NCI-H1092 (cell line): ENCODE data around the gene MYL11.
"Not testable (repeated sequence)": the region's sequence is repeated elsewhere in the genome, so short reads cannot be mapped to it uniquely, and the experiment has no call there.

Experiments
- DNase-seq: peaks from one replicate; lab custom pipeline; 2025; lab: John Stamatoyannopoulos, UW

Gene MYL11, protein sequence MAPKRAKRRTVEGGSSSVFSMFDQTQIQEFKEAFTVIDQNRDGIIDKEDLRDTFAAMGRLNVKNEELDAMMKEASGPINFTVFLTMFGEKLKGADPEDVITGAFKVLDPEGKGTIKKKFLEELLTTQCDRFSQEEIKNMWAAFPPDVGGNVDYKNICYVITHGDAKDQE

GRCh38 chr16:30374538-30374937 is at the start of gene MYL11:
Gene MYL11, plus strand, starts transcription at chr16:30374802. Its CDS starts 56 bp downstream, at chr16:30374858.
- no peak for DNase-seq

DNA sequence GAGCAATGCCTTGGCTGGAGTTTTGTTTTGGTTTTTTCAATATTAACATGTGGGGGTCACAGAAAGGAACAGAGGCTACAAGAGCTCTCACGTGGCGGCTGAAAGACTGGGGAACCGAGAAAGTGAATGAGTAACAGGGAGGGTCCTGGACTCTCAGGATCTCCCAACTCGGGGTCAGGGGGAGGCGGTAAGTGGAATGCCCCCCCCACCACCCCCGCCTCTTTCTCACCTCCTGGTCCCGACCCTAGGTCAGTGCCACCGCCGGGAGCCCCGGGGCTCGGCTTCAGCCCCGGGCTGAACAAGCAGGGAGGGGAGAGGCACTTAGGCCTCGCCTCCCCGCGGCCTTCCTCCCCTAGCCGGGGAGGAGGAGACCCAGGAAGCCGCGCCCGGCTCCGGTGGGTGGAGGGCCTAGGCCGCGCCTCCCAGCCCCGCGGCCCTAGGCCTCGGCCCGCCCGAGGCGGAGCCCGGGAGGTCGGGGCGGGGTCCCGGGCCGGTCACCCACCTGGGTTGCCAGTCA is 40.1 kb upstream of the MYL11 start:
- DNase-seq = peak; percentile 41

- peak; percentile 67 for DNase-seq
These were observed 39.5 kb upstream of the MYL11 start for GRCh38 chr16:30335028-30335597.

DNA sequence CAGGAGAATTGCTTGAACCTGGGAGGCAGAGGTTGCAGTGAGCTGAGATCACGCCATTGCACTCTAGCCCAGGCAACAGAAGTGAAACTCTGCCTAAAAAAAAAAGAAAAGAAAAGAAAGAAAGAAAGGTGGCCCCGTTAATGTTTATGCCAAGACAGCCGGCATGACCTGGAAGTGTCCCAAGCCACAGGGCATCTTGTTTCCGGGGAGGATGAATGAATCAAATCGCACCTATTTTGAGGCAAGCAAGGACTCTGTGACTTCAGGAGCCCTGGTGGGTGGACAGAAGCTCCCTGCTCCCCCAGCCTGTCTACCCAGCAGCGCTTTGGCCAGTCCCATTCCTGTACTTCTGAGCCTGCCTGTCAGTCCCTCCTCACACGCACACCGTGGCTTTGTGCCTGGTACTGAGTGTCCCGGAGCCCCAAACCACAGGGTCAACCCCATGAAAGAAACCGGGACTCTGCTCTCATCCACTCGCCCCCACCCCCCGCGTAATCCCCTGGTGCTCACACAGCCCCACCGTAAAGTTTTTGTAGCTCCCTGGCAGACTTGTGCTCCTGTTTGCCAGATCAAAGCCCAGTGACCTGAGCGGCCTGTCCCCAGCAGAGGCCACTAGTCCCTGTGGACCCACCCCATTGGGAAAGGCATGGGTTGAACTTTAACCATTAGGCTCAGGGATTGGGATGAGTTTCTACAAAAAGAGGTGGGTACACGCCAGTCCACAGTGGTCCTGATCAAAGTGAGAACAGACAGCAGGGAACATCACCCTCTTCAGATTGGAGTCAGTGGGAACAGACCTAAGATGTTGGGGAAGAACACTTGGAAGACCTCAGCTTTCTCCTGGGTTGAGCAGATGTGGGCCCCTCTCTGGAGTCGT is 38.8 kb upstream of the MYL11 start:
- no peak for DNase-seq

DNA sequence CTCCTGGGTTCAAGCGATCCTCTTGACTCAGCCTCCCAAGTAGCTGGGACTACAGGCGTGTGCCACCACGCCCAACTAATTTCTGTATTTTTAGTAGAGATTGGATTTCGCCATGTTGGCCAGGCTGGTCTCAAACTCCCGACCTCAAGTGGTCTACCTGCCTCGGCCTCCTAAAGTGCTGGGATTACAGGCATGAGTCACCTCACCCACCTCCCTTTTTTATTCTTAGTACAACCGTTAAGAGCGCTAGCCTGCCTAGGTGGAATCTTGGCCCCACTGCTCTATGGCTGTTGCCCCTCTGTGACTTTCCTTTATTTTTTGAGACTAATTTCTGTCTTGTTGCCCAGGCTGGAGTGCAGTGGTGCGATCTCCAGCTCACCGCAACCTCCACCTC is 36.6 kb upstream of the MYL11 start:
- not testable (repeated sequence) for DNase-seq

- not testable (repeated sequence) for DNase-seq
These were observed 35.9 kb upstream of the MYL11 start for GRCh38 chr16:30338715-30339114.

- no peak for DNase-seq
These were observed 34.0 kb upstream of the MYL11 start for GRCh38 chr16:30340621-30341020.

DNA sequence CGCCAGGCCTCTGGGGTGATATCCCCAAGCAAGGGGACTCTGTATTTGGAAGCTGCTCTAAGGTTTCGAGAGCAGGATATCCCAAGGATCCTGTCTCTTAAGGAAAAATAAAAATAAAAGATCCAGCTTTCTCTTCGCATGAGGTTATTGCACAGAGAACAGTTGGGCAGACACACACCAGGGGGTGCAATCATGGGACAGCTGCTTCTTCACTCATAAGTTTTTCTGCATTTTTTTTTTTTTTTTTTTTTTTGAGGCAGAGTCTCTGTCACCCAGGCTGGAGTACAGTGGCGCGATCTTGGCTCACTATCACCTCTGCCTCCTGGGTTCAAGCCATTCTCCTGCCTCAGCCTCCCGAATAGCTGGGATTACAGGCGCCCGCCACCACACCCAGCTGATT is 32.6 kb upstream of the MYL11 start:
- DNase-seq = not testable (repeated sequence)

- no peak for DNase-seq
These were observed 31.7 kb upstream of the MYL11 start for GRCh38 chr16:30342751-30343490.

- not testable (repeated sequence) for DNase-seq
These were observed 31.1 kb upstream of the MYL11 start for GRCh38 chr16:30343491-30343820.

DNA sequence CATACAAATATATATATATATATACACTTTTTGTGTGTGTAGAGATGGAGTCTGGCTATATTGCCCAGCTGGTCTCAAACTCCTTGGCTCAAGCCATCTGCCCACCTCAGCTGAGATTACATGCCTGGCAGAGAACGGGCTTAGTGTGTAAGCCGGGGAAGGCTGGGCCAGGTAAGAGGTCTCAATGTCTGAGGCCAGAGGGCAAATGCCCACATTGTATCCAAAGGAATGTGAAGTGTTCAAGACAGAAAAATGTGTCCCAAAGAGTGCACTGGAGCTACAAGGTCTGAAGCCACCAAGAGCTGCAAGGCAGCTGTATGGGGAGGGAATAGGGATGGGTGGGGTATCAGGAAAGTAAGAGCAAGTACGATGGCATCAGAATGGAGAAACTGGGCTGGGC is 28.3 kb upstream of the MYL11 start:
- no peak for DNase-seq

DNA sequence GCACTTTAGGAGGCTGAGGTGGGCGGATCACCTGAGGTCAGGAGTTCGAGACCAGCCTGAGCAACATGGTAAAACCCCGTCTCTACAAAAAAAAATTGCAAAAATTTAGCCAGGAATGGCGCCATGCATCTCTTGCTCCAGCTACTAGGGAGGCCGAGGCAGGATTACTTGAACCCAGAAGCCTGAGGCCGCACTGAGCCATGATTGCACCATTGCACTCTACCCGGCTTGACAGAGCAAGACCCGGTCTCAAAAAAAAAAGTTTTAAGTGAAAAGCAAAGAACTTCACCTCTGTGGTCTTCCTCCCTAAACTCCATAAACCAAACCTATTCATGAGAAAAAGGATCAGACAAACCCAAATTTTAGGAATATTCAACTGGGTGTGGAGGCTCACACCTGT is 26.5 kb upstream of the MYL11 start:
- no peak for DNase-seq

DNA sequence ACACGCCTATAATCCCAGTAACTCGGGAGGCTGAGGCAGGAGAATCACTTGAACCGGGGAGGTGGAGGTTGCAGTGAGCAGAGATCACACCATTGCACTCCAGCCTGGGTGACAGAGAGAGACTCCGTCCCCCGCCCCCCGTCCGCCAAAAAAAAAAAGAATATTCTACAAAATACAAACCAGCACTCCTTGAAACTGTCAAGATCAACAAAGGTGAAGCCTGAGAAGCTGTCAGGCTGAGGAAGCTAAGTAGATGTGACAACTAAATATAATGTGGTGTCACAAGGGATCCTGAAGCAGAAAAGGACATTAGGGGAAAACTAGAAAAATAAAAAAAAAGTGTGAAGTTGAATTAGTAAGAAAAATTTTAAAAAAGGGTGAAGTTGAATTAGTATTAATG is 25.7 kb upstream of the MYL11 start:
- DNase-seq = no peak

GRCh38 chr16:30349675-30350074 is 24.9 kb upstream of the MYL11 start:
- no peak for DNase-seq

DNA sequence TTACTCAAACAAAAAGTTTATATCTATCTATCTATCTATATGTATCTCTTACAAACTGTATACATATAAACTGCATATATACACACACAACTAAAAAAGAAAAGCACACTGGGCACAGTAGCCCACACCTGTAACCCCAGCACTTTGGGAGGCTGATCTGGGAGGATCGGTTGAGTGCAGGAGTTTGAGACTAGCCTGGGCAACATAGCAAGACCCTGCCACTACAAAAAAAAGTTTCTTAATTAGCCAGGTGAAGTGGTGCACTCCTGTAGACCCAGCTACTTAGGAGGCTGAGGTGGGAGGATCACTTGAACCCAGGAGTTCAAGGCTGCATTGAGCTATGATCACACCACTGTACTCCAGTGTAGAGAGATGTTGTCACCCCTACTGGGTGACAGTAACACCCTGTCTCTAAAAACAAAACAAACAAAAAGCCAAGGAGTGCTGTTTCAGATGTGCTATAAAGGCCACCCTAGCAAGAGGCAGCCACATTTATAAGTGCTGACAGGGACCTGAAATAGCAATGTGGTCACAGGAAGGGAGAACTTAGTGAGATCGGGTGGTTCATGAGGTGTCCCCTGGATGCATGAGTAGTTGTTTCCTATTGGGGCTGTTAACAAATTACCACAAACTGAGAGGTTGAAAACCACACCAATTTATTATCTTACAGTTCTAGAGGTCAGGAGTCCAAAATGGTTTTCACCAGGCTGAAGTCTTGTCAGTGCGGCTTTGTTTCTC is 24.3 kb upstream of the MYL11 start:
- DNase-seq = no peak

GRCh38 chr16:30351001-30351441 is 23.6 kb upstream of the MYL11 start:
- no peak for DNase-seq

DNA sequence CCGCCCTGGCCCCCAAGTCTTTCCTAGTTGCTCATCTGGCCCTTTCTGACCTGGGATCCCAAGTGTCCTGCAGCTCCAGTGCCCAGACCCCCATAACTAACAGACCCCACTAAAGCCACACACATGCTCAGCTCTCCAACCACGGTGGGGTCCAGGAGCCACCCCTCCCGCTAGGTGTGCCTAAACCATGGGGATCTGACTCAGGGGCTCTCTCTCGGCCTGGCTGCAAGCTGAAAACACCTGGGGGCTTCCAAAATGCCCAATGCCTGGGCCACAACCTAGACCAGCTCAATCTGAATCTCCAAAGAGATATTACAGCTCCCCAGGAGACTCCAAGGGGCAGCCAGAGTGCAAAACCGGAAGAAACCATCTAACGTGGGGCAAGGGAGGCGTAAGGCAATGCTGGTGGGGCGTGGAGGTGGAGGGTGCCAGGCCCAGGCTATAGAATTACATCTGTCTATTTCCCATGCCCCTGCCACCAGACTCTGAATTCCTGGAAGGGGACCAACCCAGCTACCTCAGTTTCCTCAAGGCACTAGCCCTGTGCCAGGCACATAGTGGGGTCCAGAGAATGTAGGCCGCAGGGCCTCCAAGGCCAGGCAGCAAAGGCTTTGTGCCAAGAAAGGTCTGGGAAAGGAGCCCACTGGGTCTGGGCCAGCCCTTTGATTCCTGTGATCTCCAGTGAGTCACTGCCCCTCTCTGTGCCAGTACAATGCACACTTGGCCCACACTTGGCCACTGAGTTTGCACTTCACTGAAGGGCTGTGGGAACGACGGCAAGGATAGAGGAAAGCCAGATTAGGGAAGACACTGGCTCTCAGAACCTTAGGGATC is 22.8 kb upstream of the MYL11 start:
- no peak for DNase-seq

DNA sequence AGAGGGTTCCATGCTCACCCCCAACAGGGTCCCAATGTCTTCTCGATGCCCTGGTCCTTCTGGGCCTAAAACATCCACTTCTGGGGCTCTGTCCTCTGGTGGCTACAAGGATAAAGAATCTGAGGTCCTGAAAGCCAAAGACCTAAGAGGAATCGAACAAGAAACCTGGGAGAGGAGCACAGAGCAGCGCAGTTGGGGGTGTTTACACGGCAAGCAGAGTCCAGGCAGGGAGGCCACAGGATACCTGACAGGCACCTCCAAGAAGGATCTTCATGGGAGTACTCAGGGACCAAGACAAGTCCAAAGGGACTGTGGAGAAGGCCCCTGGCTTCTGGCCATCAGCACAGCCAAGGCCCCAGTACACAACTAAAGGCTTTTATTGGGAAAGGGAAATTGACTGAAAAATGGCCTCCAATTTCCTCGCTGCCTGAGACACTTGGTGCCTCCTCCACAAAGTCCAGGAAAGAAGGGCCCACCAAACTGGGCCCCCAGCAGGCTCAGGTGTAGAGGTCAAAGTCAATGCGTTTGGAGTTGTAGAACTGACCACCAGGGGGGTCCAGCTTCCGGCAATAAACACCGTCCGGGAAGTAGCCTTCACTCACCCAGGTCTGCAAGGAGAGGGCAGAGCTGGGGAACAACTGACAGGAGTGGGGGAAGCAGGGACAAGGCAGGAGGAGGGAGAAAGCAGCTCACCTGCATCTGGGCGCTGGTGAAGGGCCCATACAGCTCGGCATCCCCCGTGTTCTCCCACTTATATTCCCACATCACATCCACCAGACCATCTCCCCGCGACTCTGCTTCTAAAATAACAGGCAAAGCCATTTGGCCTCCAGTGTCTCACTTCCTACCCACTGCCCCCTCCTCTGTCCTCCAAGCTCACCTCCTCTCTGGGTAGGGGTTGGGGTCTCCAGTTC is 21.9 kb upstream of the MYL11 start:
- no peak for DNase-seq

GRCh38 chr16:30353438-30354129 is 21.0 kb upstream of the MYL11 start:
- DNase-seq = no peak
